ENCODE data around the gene SNTG2. TPM values are rescaled to one million over a fixed set of nuclear protein-coding genes. Genes with fewer than 3 reads are reported as not detected.

SNTG2 gene
- polyA plus RNA-seq, 1 experiment, result 0.31 TPM

GRCh38 chr2:1137264-1137663 is 186.6 kb downstream of the SNTG2 start:
- Histone ChIP-seq H3K27me3 (ENCODE audit: control insufficient read depth, insufficient read depth, low read length) (no peaks in the 10 kb centered on the region), H3K4me3 (ENCODE audit: low read depth, low read length) (no peak overlapping the region), H3K36me3 (ENCODE audit: control insufficient read depth, insufficient read depth, low read length) (no peaks in the 10 kb centered on the region)
- CTCF ChIA-PET, result interaction anchor here (1.3 kb wide), 1 partner anchor 424 kb away, joined by 4 read pairs; no protein-coding TSS in a partner anchor
- DNase-seq (ENCODE audit: low read depth), result no peak
- POLR2A ChIA-PET, result no interaction called here
- TF ChIP-seq CTCF (IDR thresholded peaks at IDR 0.05; ENCODE audit: insufficient read depth, low read depth, low read length), result no peak

GRCh38 chr2:1137913-1138391 is 187.3 kb downstream of the SNTG2 start:
- H3K36me3 ChIP-seq (ENCODE audit: control insufficient read depth, insufficient read depth, low read length), result no peaks in the 10 kb centered on the region
- no peaks in the 10 kb centered on the region for H3K27me3 ChIP-seq (ENCODE audit: control insufficient read depth, insufficient read depth, low read length)
- DNase-seq (ENCODE audit: low read depth), result no peak
- H3K4me3 ChIP-seq (ENCODE audit: low read depth, low read length), result no peak overlapping the region
- ChIA-PET CTCF (no interaction called here), POLR2A (no interaction called here)
- no peak for TF ChIP-seq CTCF (IDR thresholded peaks at IDR 0.05; ENCODE audit: insufficient read depth, low read depth, low read length)

GRCh38 chr2:1140389-1141003 is 189.8 kb downstream of the SNTG2 start:
- no peak overlapping the region for H3K4me3 ChIP-seq (ENCODE audit: low read depth, low read length)
- no peak for DNase-seq (ENCODE audit: low read depth)
- CTCF ChIA-PET, result interaction anchor here (0.6 to 2.1 kb wide), 9 partner anchors 9 to 610 kb away, joined by 3 to 9 read pairs (median 3); no protein-coding TSS in a partner anchor
- POLR2A ChIA-PET, result no interaction called here
- TF ChIP-seq CTCF (IDR thresholded peaks at IDR 0.05; ENCODE audit: insufficient read depth, low read depth, low read length), result peak; percentile 88
- H3K27me3 ChIP-seq (ENCODE audit: control insufficient read depth, insufficient read depth, low read length), result no peaks in the 10 kb centered on the region
- no peaks in the 10 kb centered on the region for H3K36me3 ChIP-seq (ENCODE audit: control insufficient read depth, insufficient read depth, low read length)

GRCh38 chr2:1141079-1141478 is 190.4 kb downstream of the SNTG2 start:
- H3K4me3 ChIP-seq (ENCODE audit: low read depth, low read length), result no peak overlapping the region
- no peak for TF ChIP-seq CTCF (IDR thresholded peaks at IDR 0.05; ENCODE audit: insufficient read depth, low read depth, low read length)
- H3K27me3 ChIP-seq (ENCODE audit: control insufficient read depth, insufficient read depth, low read length), result no peaks in the 10 kb centered on the region
- no peak for DNase-seq (ENCODE audit: low read depth)
- ChIA-PET POLR2A (no interaction called here), CTCF (interaction anchor here (0.6 to 2.1 kb wide), 8 partner anchors 10 to 610 kb away, joined by 3 to 9 read pairs (median 4); no protein-coding TSS in a partner anchor)
- no peaks in the 10 kb centered on the region for H3K36me3 ChIP-seq (ENCODE audit: control insufficient read depth, insufficient read depth, low read length)

- POLR2A ChIA-PET, result no interaction called here
- CTCF ChIA-PET, result interaction anchor here (0.6 kb wide), 1 partner anchor 99 kb away, joined by 4 read pairs; no protein-coding TSS in a partner anchor
- Histone ChIP-seq H3K4me3 (ENCODE audit: low read depth, low read length) (no peak overlapping the region), H3K27me3 (ENCODE audit: control insufficient read depth, insufficient read depth, low read length) (no peaks in the 10 kb centered on the region), H3K36me3 (ENCODE audit: control insufficient read depth, insufficient read depth, low read length) (no peaks in the 10 kb centered on the region)
- TF ChIP-seq CTCF (IDR thresholded peaks at IDR 0.05; ENCODE audit: insufficient read depth, low read depth, low read length), result no peak
- DNase-seq (ENCODE audit: low read depth), result no peak
Observed at GRCh38 chr2:1143129-1143528, 192.5 kb downstream of the SNTG2 start.

Measured in BJ (cell line).